ENCODE data around the gene WWC1. TPM values are rescaled to one million over a fixed set of nuclear protein-coding genes. Genes with fewer than 3 reads are reported as not detected.

The WWC1 gene
- total and polyA plus RNA-seq, 9 of the 15 experiments (the other 6 are each of a cell fraction or from before 2014, with no cell fraction given) = under 0.01 to 0.54 (median 0.42) TPM; not detected in 6

DNA sequence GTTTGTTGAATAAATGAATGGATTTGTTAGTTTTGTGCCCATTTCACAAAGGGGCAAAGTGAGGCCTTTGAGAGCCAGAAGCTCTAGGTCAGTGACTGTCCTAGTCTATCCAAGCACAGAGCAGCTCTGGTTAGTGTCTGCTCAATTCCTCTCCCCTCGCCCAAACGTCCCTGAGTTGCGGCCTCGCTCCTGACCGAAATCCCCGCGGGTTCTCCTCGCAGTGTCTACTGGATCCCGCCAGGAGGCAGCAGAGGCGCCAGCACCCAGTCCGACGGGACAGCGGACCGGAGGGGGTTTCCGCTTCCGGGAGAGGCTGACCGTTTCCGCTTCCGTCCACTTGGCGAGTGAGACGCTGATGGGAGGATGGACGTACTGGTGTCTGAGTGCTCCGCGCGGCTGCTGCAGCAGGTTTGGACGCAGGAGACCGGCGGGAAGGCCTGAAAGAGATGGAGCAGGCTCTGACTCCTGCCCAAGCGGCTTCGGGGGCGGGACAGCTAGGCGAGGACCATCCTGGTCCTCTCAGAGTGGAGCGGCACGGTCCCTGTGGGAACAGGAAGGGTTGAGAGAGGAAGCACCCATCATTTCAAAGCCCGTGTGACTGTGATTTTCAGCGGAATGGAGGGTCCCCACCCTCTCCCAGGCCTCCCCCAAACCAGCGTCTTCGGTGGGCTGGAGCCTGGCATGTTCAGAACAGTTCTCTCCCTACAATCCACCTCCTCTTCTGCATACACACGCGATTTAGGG, 194.9 kb downstream of the WWC1 start, which contains the start of gene RARS1 (continued):
- TF ChIP-seq, protein P1, sequence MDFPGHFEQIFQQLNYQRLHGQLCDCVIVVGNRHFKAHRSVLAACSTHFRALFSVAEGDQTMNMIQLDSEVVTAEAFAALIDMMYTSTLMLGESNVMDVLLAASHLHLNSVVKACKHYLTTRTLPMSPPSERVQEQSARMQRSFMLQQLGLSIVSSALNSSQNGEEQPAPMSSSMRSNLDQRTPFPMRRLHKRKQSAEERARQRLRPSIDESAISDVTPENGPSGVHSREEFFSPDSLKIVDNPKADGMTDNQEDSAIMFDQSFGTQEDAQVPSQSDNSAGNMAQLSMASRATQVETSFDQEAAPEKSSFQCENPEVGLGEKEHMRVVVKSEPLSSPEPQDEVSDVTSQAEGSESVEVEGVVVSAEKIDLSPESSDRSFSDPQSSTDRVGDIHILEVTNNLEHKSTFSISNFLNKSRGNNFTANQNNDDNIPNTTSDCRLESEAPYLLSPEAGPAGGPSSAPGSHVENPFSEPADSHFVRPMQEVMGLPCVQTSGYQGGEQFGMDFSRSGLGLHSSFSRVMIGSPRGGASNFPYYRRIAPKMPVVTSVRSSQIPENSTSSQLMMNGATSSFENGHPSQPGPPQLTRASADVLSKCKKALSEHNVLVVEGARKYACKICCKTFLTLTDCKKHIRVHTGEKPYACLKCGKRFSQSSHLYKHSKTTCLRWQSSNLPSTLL (IDR thresholded peaks at IDR 0.05) = no peak
- peak; percentile 99 for TF ChIP-seq KDM5B (IDR thresholded peaks at IDR 0.05; ENCODE audit: insufficient replicate concordance, low read depth, low read length)
- TF ChIP-seq FOXJ2 (tag; IDR thresholded peaks at IDR 0.05) = no peak
- TF ChIP-seq TFAM (CRISPR knock-in tag; conservative IDR thresholded peaks at IDR 0.05) = no peak
- no peak for TF ChIP-seq HNRNPUL1 (IDR thresholded peaks at IDR 0.05; ENCODE audit: low read length)
- TF ChIP-seq ZNF584 (CRISPR knock-in tag; IDR thresholded peaks at IDR 0.05; ENCODE audit: low read depth) = no peak
- no peak for TF ChIP-seq ZKSCAN3 (CRISPR knock-in tag; IDR thresholded peaks at IDR 0.05)
- TF ChIP-seq, protein P2, sequence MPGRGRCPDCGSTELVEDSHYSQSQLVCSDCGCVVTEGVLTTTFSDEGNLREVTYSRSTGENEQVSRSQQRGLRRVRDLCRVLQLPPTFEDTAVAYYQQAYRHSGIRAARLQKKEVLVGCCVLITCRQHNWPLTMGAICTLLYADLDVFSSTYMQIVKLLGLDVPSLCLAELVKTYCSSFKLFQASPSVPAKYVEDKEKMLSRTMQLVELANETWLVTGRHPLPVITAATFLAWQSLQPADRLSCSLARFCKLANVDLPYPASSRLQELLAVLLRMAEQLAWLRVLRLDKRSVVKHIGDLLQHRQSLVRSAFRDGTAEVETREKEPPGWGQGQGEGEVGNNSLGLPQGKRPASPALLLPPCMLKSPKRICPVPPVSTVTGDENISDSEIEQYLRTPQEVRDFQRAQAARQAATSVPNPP (IDR thresholded peaks at IDR 0.05; ENCODE audit: borderline replicate concordance, insufficient read depth, insufficient read length) = no peak
- no peak for TF ChIP-seq MYNN (IDR thresholded peaks at IDR 0.05)
- no peak for TF ChIP-seq MYNN (CRISPR knock-in tag; IDR thresholded peaks at IDR 0.05)
- no peak for TF ChIP-seq RBM22 (IDR thresholded peaks at IDR 0.05; ENCODE audit: low read depth, low read length, poor library complexity, severe bottlenecking)
- TF ChIP-seq CTBP1 (IDR thresholded peaks at IDR 0.05; ENCODE audit: borderline replicate concordance) = peak; percentile 60; the same call in 1 of the 2 replicates
- TF ChIP-seq PHF20 (IDR thresholded peaks at IDR 0.05; ENCODE audit: partially characterized antibody) = peak; percentile 93
- TF ChIP-seq SRSF7 (optimal IDR thresholded peaks at IDR 0.05; ENCODE audit: low read depth, low read length) = no peak
- TF ChIP-seq RAD21 (CRISPR knock-in tag; conservative IDR thresholded peaks at IDR 0.05 in 1 of 2, IDR thresholded peaks at IDR 0.05 in 1 of 2) = peak; percentile 43 to 67; a peak in 3 of 4 replicates
- TF ChIP-seq ZFX (CRISPR knock-in tag; IDR thresholded peaks at IDR 0.05) = no peak
- TF ChIP-seq COPS2 (conservative IDR thresholded peaks at IDR 0.05) = no peak
- no peak for TF ChIP-seq RNF2 (IDR thresholded peaks at IDR 0.05)
- TF ChIP-seq, protein P3, sequence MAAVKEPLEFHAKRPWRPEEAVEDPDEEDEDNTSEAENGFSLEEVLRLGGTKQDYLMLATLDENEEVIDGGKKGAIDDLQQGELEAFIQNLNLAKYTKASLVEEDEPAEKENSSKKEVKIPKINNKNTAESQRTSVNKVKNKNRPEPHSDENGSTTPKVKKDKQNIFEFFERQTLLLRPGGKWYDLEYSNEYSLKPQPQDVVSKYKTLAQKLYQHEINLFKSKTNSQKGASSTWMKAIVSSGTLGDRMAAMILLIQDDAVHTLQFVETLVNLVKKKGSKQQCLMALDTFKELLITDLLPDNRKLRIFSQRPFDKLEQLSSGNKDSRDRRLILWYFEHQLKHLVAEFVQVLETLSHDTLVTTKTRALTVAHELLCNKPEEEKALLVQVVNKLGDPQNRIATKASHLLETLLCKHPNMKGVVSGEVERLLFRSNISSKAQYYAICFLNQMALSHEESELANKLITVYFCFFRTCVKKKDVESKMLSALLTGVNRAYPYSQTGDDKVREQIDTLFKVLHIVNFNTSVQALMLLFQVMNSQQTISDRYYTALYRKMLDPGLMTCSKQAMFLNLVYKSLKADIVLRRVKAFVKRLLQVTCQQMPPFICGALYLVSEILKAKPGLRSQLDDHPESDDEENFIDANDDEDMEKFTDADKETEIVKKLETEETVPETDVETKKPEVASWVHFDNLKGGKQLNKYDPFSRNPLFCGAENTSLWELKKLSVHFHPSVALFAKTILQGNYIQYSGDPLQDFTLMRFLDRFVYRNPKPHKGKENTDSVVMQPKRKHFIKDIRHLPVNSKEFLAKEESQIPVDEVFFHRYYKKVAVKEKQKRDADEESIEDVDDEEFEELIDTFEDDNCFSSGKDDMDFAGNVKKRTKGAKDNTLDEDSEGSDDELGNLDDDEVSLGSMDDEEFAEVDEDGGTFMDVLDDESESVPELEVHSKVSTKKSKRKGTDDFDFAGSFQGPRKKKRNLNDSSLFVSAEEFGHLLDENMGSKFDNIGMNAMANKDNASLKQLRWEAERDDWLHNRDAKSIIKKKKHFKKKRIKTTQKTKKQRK (IDR thresholded peaks at IDR 0.05; ENCODE audit: borderline replicate concordance, low read depth, low read length) = no peak
- no peak for TF ChIP-seq ARID1B (IDR thresholded peaks at IDR 0.05)
- no peak for TF ChIP-seq MTF1 (CRISPR knock-in tag; IDR thresholded peaks at IDR 0.05; ENCODE audit: borderline replicate concordance)
- TF ChIP-seq ZFPM2 (CRISPR knock-in tag; IDR thresholded peaks at IDR 0.05) = no peak
- peak; percentile 50; the same call in 1 of the 2 replicates for TF ChIP-seq CREB1 (IDR thresholded peaks at IDR 0.05)
- peak; percentile 80 for TF ChIP-seq CREB1 (CRISPR knock-in tag; IDR thresholded peaks at IDR 0.05)

All from K562 (cell line).